Measurements from ENCODE around the gene LBH. TPM values are rescaled to one million over a fixed set of nuclear protein-coding genes. Genes with fewer than 3 reads are reported as not detected.

LBH gene
- polyA plus RNA-seq, 3 donors, result 0.41 to 0.76 (median 0.42) TPM

DNA sequence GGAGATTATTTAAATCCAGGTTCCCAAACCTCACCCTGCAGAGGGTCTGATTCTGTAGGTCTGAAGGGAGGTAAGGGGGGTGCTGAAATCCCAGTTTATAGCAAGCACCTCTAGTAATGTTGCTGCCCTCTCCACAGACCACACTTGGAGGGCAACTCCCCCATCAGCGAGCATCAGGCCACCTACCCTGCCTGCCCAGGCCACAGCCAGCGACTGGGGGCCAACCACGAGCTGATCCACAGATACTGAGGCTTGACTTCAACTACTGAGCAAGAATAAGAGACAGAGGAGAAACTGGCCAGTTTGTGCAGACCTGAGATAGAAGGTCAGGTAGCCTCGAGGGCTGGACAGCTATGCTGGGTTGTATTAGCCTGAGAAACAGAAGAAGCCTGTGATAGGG lies 36.3 kb upstream of the LBH start:
- Mint-ChIP-seq H3K4me1 (peaks cover 17% of the 10 kb centered on the region), H3K4me3 (no peak overlapping the region), H3K36me3 (no peaks in the 10 kb centered on the region), H3K27me3 (ENCODE audit: low read depth in 3 of 3) (peaks cover 2 to 5% (median 2%) of the 10 kb centered on the region in 3 donors), H3K27ac (peak overlapping the region in 1 of 7 donors; percentile 43), H3K9me3 (peaks cover 1 to 7% (median 4%) of the 10 kb centered on the region in 7 donors)
- Histone ChIP-seq H3K4me2 (replicated peaks; ENCODE audit: extremely low read depth, low read length, poor library complexity, severe bottlenecking) (no peak overlapping the region), H4K20me1 (ENCODE audit: insufficient read depth, low read length) (no peaks in the 10 kb centered on the region), H3K4me3 (replicated peaks in 1 of 3; ENCODE audit: low read depth in 2 of 3, low read length in 3 of 3) (no peak overlapping the region), H2AFZ (ENCODE audit: insufficient read depth, low read depth, low read length, poor library complexity, severe bottlenecking) (no peak overlapping the region), H3K4me1 (ENCODE audit: control insufficient read depth in 1 of 2, insufficient read depth in 2 of 2, low read length in 2 of 2) (peaks cover 15% of the 10 kb centered on the region in 2 donors), H3K27me3 (ENCODE audit: control insufficient read depth in 2 of 2, insufficient read depth in 2 of 2, low read length in 2 of 2) (no peaks in the 10 kb centered on the region), H3K9ac (ENCODE audit: insufficient read depth, low read length, poor library complexity, severe bottlenecking) (no peak overlapping the region), H3K79me2 (ENCODE audit: insufficient read depth, low read length) (no peaks in the 10 kb centered on the region), H3K36me3 (replicated peaks in 1 of 2; ENCODE audit: control insufficient read depth in 1 of 2, insufficient read depth in 2 of 2, low read length in 2 of 2) (no peaks in the 10 kb centered on the region), H3K27ac (ENCODE audit: low read depth in 1 of 2, low read length in 2 of 2) (no peak overlapping the region), H3K9me3 (replicated peaks in 1 of 2; ENCODE audit: control insufficient read depth in 1 of 2, insufficient read depth in 1 of 2, low read length in 2 of 2) (peaks cover 0 to 2% of the 10 kb centered on the region in 2 donors)
- intact Hi-C loops (cut with micrococcal nuclease), result no loop called here
- DNase-seq, result no peak
- TF ChIP-seq, protein P1, sequence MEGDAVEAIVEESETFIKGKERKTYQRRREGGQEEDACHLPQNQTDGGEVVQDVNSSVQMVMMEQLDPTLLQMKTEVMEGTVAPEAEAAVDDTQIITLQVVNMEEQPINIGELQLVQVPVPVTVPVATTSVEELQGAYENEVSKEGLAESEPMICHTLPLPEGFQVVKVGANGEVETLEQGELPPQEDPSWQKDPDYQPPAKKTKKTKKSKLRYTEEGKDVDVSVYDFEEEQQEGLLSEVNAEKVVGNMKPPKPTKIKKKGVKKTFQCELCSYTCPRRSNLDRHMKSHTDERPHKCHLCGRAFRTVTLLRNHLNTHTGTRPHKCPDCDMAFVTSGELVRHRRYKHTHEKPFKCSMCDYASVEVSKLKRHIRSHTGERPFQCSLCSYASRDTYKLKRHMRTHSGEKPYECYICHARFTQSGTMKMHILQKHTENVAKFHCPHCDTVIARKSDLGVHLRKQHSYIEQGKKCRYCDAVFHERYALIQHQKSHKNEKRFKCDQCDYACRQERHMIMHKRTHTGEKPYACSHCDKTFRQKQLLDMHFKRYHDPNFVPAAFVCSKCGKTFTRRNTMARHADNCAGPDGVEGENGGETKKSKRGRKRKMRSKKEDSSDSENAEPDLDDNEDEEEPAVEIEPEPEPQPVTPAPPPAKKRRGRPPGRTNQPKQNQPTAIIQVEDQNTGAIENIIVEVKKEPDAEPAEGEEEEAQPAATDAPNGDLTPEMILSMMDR (IDR thresholded peaks at IDR 0.05), result no peak
- 40% methylated on average over 2 of the region's 4 CpGs for WGBS (ENCODE audit: insufficient coverage)

DNA sequence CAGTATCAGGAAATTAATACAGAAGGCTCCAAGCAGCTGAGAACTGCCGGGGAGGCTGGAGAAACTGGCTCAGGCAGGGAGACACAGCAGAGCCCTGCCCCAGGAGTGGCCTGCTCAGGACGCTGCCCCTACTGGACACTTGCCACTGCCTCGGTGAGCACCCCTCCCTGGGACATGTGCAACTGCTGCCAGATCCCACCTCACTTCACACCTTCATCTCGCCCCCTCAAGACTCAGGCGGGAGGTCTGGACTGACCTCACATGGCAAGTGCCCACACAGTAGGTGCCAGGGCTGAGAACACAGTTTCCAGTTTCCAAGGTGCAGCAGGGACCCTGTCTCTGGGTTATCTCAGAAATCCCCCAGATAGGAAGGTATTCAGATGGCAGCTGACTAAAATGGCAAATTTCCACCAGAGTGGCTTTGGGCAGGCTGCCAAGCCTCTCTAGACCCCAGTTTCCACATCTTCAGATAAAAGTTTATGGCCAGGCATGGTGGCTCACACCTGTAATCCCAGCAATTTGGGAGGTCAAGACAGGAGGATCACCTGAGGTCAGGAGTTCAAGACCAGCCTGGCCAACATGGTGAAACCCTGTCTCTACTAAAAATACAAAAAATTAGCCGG lies 33.7 kb upstream of the LBH start:
- no peak overlapping the region for H3K4me3 ChIP-seq (replicated peaks in 1 of 3; ENCODE audit: low read depth in 2 of 3, low read length in 3 of 3)
- no peak overlapping the region for H3K9ac ChIP-seq (ENCODE audit: insufficient read depth, low read length, poor library complexity, severe bottlenecking)
- no peaks in the 10 kb centered on the region for H3K27me3 ChIP-seq (ENCODE audit: control insufficient read depth in 2 of 2, insufficient read depth in 2 of 2, low read length in 2 of 2)
- intact Hi-C loops (cut with micrococcal nuclease), result no loop called here
- Mint-ChIP-seq H3K4me3 (no peak overlapping the region), H3K27ac (peak overlapping the region in 1 of 7 donors; percentile 38), H3K27me3 (ENCODE audit: low read depth in 3 of 3) (peaks cover 2% of the 10 kb centered on the region in 3 donors), H3K4me1 (peaks cover 24% of the 10 kb centered on the region), H3K36me3 (no peaks in the 10 kb centered on the region), H3K9me3 (no peaks in the 10 kb centered on the region)
- no peaks in the 10 kb centered on the region for H4K20me1 ChIP-seq (ENCODE audit: insufficient read depth, low read length)
- TF ChIP-seq, protein P1 (IDR thresholded peaks at IDR 0.05), result no peak
- no peaks in the 10 kb centered on the region for H3K36me3 ChIP-seq (replicated peaks in 1 of 2; ENCODE audit: control insufficient read depth in 1 of 2, insufficient read depth in 2 of 2, low read length in 2 of 2)
- no peak overlapping the region for H3K27ac ChIP-seq (ENCODE audit: low read depth in 1 of 2, low read length in 2 of 2)
- DNase-seq, result no peak
- H3K9me3 ChIP-seq (replicated peaks in 1 of 2; ENCODE audit: control insufficient read depth in 1 of 2, insufficient read depth in 1 of 2, low read length in 2 of 2), result no peaks in the 10 kb centered on the region
- H3K79me2 ChIP-seq (ENCODE audit: insufficient read depth, low read length), result no peaks in the 10 kb centered on the region
- H2AFZ ChIP-seq (ENCODE audit: insufficient read depth, low read depth, low read length, poor library complexity, severe bottlenecking), result no peak overlapping the region
- peaks cover 21% of the 10 kb centered on the region in 2 donors for H3K4me1 ChIP-seq (ENCODE audit: control insufficient read depth in 1 of 2, insufficient read depth in 2 of 2, low read length in 2 of 2)
- no peak overlapping the region for H3K4me2 ChIP-seq (replicated peaks; ENCODE audit: extremely low read depth, low read length, poor library complexity, severe bottlenecking)
- 86% methylated on average over 4 of the region's 6 CpGs for WGBS (ENCODE audit: insufficient coverage)

Data from CD14-positive monocyte (primary cell).